K562 (cell line): Measurements from ENCODE around the gene SEMA4G. TPM values are rescaled to one million over a fixed set of nuclear protein-coding genes. Genes with fewer than 3 reads are reported as not detected.

Source experiments
- ATF6 ChIP-seq: sonication (generic); formaldehyde crosslinking; IDR thresholded peaks from 2 replicates; pipeline ENCODE4 v1.4.0; 2020; ENCODE audit warnings: mild to moderate bottlenecking, missing genetic modification reagents
- ERF ChIP-seq: fragments of 450-650 bp; formaldehyde crosslinking; IDR thresholded peaks from 2 replicates; pipeline ENCODE4 v1.4.0; 2020; ENCODE audit warnings: mild to moderate bottlenecking, mixed read lengths
- ETV5 ChIP-seq: sonication (generic); formaldehyde crosslinking; IDR thresholded peaks from 2 replicates; pipeline ENCODE4 v1.4.0; 2020; ENCODE audit warnings: low read depth, mild to moderate bottlenecking, missing genetic modification reagents
- GATAD2A ChIP-seq: fragments of 450-650 bp; IDR thresholded peaks from 2 replicates; pipeline ENCODE4 v1.6.1; 2017
- HBP1 ChIP-seq: fragments of 450-650 bp; formaldehyde crosslinking; IDR thresholded peaks from 2 replicates; pipeline ENCODE4 v1.4.0; 2022; ENCODE audit warnings: missing genetic modification characterization
- PBX2 ChIP-seq, 2 experiments: IDR thresholded peaks in 1 of 2; conservative IDR thresholded peaks in 1 of 2; 2 replicates each; pipeline ENCODE4 v1.6.1; 2016; ENCODE audit warnings: low read depth in 2 of 2, mild to moderate bottlenecking in 1 of 2, missing compliant biosample characterization in 1 of 2, missing genetic modification characterization in 1 of 2, moderate library complexity in 1 of 2
- PML ChIP-seq: IDR thresholded peaks from 2 replicates; pipeline ENCODE4 v1.6.1; 2012; ENCODE audit warnings: low read length, inconsistent platforms
- SIN3A ChIP-seq, 2 experiments: fragments of 150-350 bp in 1 of 2; IDR thresholded peaks; 2 replicates each; pipeline ENCODE4 v1.6.1; 2011 to 2016; ENCODE audit warnings: borderline replicate concordance in 2 of 2, low read depth in 2 of 2, low read length in 2 of 2, mild to moderate bottlenecking in 2 of 2, moderate library complexity in 2 of 2; ENCODE audit not compliant: control insufficient read depth in 1 of 2
- SLC30A9 ChIP-seq: fragments of 250-450 bp; sonication (Bioruptor Pico); IDR thresholded peaks from 2 replicates; pipeline ENCODE4 v1.8.0; 2022; ENCODE audit warnings: mild to moderate bottlenecking, moderate library complexity
- TFAP4 ChIP-seq: sonication (generic); formaldehyde crosslinking; IDR thresholded peaks from 2 replicates; pipeline ENCODE4 v1.8.0; 2022; ENCODE audit warnings: missing genetic modification reagents, mild to moderate bottlenecking, moderate library complexity, borderline replicate concordance
- UBTF ChIP-seq, 2 experiments: IDR thresholded peaks; 2 replicates each; pipeline ENCODE4 v1.6.1; 2012; ENCODE audit warnings: improper control_type of control experiment in 2 of 2, low read depth in 2 of 2, low read length in 2 of 2, borderline replicate concordance in 1 of 2
- YY1 ChIP-seq, 3 experiments: IDR thresholded peaks; 2 replicates each; pipeline ENCODE4 v1.6.1; 2011; ENCODE audit warnings: low read length in 2 of 3, mild to moderate bottlenecking in 2 of 3, moderate library complexity in 2 of 3, borderline replicate concordance in 1 of 3, control low read depth in 1 of 3, low read depth in 1 of 3; ENCODE audit not compliant: insufficient read depth in 3 of 3, insufficient replicate concordance in 2 of 3, control insufficient read depth in 1 of 3, insufficient read length in 1 of 3; ENCODE audit errors: extremely low read depth in 1 of 3
- ZNF174 ChIP-seq: fragments of 250-450 bp; sonication (Bioruptor Pico); IDR thresholded peaks from 2 replicates; pipeline ENCODE4 v1.4.0; 2020; ENCODE audit warnings: mild to moderate bottlenecking
- ZNF436 ChIP-seq: fragments of 250-450, 450-650 bp; sonication (Bioruptor Pico); formaldehyde crosslinking; IDR thresholded peaks from 2 replicates; pipeline ENCODE4 v1.7.0; 2020; ENCODE audit warnings: mild to moderate bottlenecking
- polyA plus RNA-seq, 8 experiments: library from polyadenylated mRNA; depleted of rRNA in 4 of 8; stranded (reverse) in 5 of 8; unstranded in 3 of 8; fragments of >200 nt; fragmentation: Nextera tagmentation in 2 of 8; fragmentation: Illumina TruSeq in 1 of 8; extraction: Ambion mirVana in 2 of 8; extraction: Trizol in 1 of 8; gene quantifications; 2 replicates each; pipeline versions ENCODE4 v1.2.1 to v1.2.3, GENCODE V29; 2011 to 2014; ENCODE audit warnings: inconsistent platforms in 1 of 8, missing spikeins in 1 of 8
- total RNA-seq, 7 experiments: library from RNA; depleted of rRNA in 6 of 7; stranded (reverse); fragments of >200 nt in 6 of 7; fragmentation: Illumina TruSeq in 2 of 7; extraction: Trizol in 2 of 7; gene quantifications; 2 replicates each; pipeline versions ENCODE4 v1.2.1 to v1.2.3, GENCODE V29; 2011 to 2021; ENCODE audit warnings: low replicate concordance in 1 of 7

SEMA4G gene
- total and polyA plus RNA-seq, 9 of the 15 experiments (the other 6 are each of a cell fraction or from before 2014, with no cell fraction given): 0.40 to 7.8 (median 1.8) TPM

GRCh38 chr10:100997360-100998182 is 28.3 kb downstream of the SEMA4G start (continued):
- TF ChIP-seq YY1 (IDR thresholded peaks at IDR 0.05; ENCODE audit: borderline replicate concordance in 1 of 3, control insufficient read depth in 1 of 3, extremely low read depth in 1 of 3, insufficient read depth in 3 of 3, insufficient read length in 1 of 3, insufficient replicate concordance in 2 of 3, low read depth in 1 of 3, low read length in 2 of 3) (peak in 2 of 3 experiments; percentile 19 to 35), PML (peak; percentile 42; the same call in 1 of the 2 replicates), TFAP4 (CRISPR knock-in tag) (0 out of 2 replicates have a peak, but pooled peaks have one; percentile 59), ZNF174 (CRISPR knock-in tag) (no peak), ERF (0 out of 2 replicates have a peak, but pooled peaks have one; percentile 30), PBX2 (CRISPR knock-in tag; IDR thresholded peaks at IDR 0.05; ENCODE audit: low read depth) (no peak), PBX2 (tag; conservative IDR thresholded peaks at IDR 0.05; ENCODE audit: low read depth) (no peak), HBP1 (CRISPR knock-in tag) (no peak), ZNF436 (CRISPR knock-in tag) (no peak), ETV5 (peak; percentile 56; the same call in 1 of the 2 replicates), SIN3A (IDR thresholded peaks at IDR 0.05; ENCODE audit: borderline replicate concordance in 2 of 2, control insufficient read depth in 1 of 2, low read depth in 2 of 2, low read length in 2 of 2) (peak; percentile 35 to 47; a peak in 2 of 4 replicates), GATAD2A (0 out of 2 replicates have a peak, but pooled peaks have one; percentile 59), ATF6 (CRISPR knock-in tag) (peak; percentile 26; the same call in 1 of the 2 replicates), SLC30A9 (CRISPR knock-in tag) (no peak), UBTF (IDR thresholded peaks at IDR 0.05; ENCODE audit: borderline replicate concordance in 1 of 2, low read depth in 2 of 2, low read length in 2 of 2) (peak; percentile 74 to 88; a peak in 2 of 4 replicates)
